HEK293 (cell line): ENCODE measurements around the gene EME1.

Experiments used
- KLF10 ChIP-seq: fragments of 450-650 bp; IDR thresholded peaks from 2 replicates; pipeline ENCODE4 v1.5.1; 2018; ENCODE audit warnings: missing biosample characterization, mild to moderate bottlenecking, missing genetic modification characterization
- SP2 ChIP-seq: fragments of 450-650 bp; formaldehyde crosslinking; IDR thresholded peaks from 2 replicates; pipeline ENCODE4 v1.5.1; 2016; ENCODE audit warnings: missing biosample characterization, missing genetic modification characterization
- ZNF10 ChIP-seq: fragments of 450-650 bp; formaldehyde crosslinking; IDR thresholded peaks from 2 replicates; pipeline ENCODE4 v1.5.1; 2017; ENCODE audit warnings: missing biosample characterization, missing genetic modification characterization
- ZNF610 ChIP-seq: fragments of 450-650 bp; formaldehyde crosslinking; IDR thresholded peaks from 2 replicates; pipeline ENCODE4 v1.5.1; 2016; ENCODE audit warnings: missing biosample characterization, missing genetic modification characterization, borderline replicate concordance
- ZNF623 ChIP-seq: fragments of 450-650 bp; formaldehyde crosslinking; IDR thresholded peaks from 2 replicates; pipeline ENCODE4 v1.5.1; 2016; ENCODE audit warnings: missing biosample characterization, missing genetic modification characterization
- TF ChIP-seq, protein P1 (sequence below): fragments of 450-650 bp; formaldehyde crosslinking; IDR thresholded peaks from 2 replicates; pipeline ENCODE4 v1.5.1; 2016; ENCODE audit warnings: missing biosample characterization, missing genetic modification characterization
- TF ChIP-seq, protein P2 (sequence below): fragments of 450-650 bp; formaldehyde crosslinking; IDR thresholded peaks from 2 replicates; pipeline ENCODE4 v1.5.1; 2016; ENCODE audit warnings: missing biosample characterization, missing genetic modification characterization, low read depth
- TF ChIP-seq, protein P3 (sequence below): fragments of 450-650 bp; formaldehyde crosslinking; IDR thresholded peaks from 2 replicates; pipeline ENCODE4 v1.5.1; 2016; ENCODE audit warnings: missing biosample characterization, missing genetic modification characterization
- TF ChIP-seq, protein P4 (sequence below): IDR thresholded peaks from 2 replicates; pipeline ENCODE4 v1.6.1; 2011; ENCODE audit warnings: mild to moderate bottlenecking, low read depth, low read length, borderline replicate concordance

DNA sequence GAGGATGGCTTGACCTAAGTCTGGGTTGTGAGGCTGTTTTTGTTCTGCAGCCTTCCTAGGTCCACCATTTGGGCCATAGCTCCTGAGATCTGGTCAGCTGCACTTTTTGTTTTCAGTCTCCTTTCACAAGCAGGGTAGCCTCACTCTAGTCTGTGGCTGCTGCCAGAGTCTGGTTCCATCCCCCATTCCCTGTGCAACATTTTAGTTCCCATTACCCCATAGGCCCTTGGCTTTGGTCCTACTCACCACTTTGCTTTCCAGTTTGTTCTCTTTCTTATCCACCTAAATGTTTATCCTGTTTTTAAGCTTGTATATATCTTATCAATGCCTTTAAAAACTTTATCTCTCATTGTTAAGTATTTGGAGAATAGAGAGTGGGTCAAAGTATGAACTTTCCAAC lies 33.6 kb upstream of the EME1 start:
- TF ChIP-seq, protein P1, sequence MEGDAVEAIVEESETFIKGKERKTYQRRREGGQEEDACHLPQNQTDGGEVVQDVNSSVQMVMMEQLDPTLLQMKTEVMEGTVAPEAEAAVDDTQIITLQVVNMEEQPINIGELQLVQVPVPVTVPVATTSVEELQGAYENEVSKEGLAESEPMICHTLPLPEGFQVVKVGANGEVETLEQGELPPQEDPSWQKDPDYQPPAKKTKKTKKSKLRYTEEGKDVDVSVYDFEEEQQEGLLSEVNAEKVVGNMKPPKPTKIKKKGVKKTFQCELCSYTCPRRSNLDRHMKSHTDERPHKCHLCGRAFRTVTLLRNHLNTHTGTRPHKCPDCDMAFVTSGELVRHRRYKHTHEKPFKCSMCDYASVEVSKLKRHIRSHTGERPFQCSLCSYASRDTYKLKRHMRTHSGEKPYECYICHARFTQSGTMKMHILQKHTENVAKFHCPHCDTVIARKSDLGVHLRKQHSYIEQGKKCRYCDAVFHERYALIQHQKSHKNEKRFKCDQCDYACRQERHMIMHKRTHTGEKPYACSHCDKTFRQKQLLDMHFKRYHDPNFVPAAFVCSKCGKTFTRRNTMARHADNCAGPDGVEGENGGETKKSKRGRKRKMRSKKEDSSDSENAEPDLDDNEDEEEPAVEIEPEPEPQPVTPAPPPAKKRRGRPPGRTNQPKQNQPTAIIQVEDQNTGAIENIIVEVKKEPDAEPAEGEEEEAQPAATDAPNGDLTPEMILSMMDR (tag by site-specific recombination), result no peak
- TF ChIP-seq, protein P2, sequence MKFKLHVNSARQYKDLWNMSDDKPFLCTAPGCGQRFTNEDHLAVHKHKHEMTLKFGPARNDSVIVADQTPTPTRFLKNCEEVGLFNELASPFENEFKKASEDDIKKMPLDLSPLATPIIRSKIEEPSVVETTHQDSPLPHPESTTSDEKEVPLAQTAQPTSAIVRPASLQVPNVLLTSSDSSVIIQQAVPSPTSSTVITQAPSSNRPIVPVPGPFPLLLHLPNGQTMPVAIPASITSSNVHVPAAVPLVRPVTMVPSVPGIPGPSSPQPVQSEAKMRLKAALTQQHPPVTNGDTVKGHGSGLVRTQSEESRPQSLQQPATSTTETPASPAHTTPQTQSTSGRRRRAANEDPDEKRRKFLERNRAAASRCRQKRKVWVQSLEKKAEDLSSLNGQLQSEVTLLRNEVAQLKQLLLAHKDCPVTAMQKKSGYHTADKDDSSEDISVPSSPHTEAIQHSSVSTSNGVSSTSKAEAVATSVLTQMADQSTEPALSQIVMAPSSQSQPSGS (tag by site-specific recombination), result no peak
- TF ChIP-seq, protein P3, sequence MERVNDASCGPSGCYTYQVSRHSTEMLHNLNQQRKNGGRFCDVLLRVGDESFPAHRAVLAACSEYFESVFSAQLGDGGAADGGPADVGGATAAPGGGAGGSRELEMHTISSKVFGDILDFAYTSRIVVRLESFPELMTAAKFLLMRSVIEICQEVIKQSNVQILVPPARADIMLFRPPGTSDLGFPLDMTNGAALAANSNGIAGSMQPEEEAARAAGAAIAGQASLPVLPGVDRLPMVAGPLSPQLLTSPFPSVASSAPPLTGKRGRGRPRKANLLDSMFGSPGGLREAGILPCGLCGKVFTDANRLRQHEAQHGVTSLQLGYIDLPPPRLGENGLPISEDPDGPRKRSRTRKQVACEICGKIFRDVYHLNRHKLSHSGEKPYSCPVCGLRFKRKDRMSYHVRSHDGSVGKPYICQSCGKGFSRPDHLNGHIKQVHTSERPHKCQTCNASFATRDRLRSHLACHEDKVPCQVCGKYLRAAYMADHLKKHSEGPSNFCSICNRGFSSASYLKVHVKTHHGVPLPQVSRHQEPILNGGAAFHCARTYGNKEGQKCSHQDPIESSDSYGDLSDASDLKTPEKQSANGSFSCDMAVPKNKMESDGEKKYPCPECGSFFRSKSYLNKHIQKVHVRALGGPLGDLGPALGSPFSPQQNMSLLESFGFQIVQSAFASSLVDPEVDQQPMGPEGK (tag by site-specific recombination), result no peak
- TF ChIP-seq, protein P4, sequence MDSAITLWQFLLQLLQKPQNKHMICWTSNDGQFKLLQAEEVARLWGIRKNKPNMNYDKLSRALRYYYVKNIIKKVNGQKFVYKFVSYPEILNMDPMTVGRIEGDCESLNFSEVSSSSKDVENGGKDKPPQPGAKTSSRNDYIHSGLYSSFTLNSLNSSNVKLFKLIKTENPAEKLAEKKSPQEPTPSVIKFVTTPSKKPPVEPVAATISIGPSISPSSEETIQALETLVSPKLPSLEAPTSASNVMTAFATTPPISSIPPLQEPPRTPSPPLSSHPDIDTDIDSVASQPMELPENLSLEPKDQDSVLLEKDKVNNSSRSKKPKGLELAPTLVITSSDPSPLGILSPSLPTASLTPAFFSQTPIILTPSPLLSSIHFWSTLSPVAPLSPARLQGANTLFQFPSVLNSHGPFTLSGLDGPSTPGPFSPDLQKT, result no peak
- TF ChIP-seq SP2 (tag by site-specific recombination) (no peak), ZNF610 (no peak), ZNF623 (tag by site-specific recombination) (no peak), ZNF10 (tag by site-specific recombination) (no peak), KLF10 (tag by site-specific recombination) (no peak)
